Mesodermal cell (in vitro differentiated cells): ENCODE measurements around the gene CRTAP.
"Not testable (repeated sequence)": the region's sequence is repeated elsewhere in the genome, so short reads cannot be mapped to it uniquely, and the experiment has no call there.

Experiments
- H3K27ac ChIP-seq: 2 replicates; pipeline ENCODE4 v1.7.0; 2013; ENCODE audit warnings: mild to moderate bottlenecking, low read depth, low read length, moderate library complexity; ENCODE audit not compliant: severe bottlenecking
- H3K36me3 ChIP-seq: 2 replicates; pipeline ENCODE4 v1.7.1; 2013; ENCODE audit warnings: mild to moderate bottlenecking, low read length, moderate library complexity; ENCODE audit not compliant: control insufficient read depth, insufficient read depth
- H3K4me1 ChIP-seq: one replicate; pipeline ENCODE4 v1.7.1; 2013; ENCODE audit warnings: mild to moderate bottlenecking, low read length; ENCODE audit not compliant: insufficient read depth, control insufficient read depth, poor library complexity, severe bottlenecking
- H3K4me3 ChIP-seq: 2 replicates; pipeline ENCODE4 v1.7.0; 2013; ENCODE audit warnings: low read length, control low read depth, mild to moderate bottlenecking; ENCODE audit not compliant: insufficient read depth, poor library complexity, severe bottlenecking; ENCODE audit errors: extremely low read depth
- H3K9me3 ChIP-seq: 2 replicates; pipeline ENCODE4 v1.7.1; 2013; ENCODE audit warnings: mild to moderate bottlenecking, low read length, moderate library complexity; ENCODE audit not compliant: control insufficient read depth
- WGBS, 2 experiments: methylation state at CpG; one replicate each; pipeline ENCODE4 v1.1.5; 2013; ENCODE audit warnings: missing lambda C conversion rate in 2 of 2; ENCODE audit not compliant: insufficient coverage in 2 of 2; 5-methylcytosine and 5-hydroxymethylcytosine counted together

The CRTAP gene

GRCh38 chr3:33159234-33159633 is 45.4 kb downstream of the CRTAP start:
- WGBS, 2 experiments, result 96 to 100% methylated on average over 1 to 2 of the region's 4 CpGs
- no peak overlapping the region for H3K4me3 ChIP-seq
- no peaks in the 10 kb centered on the region for H3K36me3 ChIP-seq
- H3K27ac ChIP-seq, result no peak overlapping the region
- no peaks in the 10 kb centered on the region for H3K9me3 ChIP-seq
- H3K4me1 ChIP-seq, result no peaks in the 10 kb centered on the region

DNA sequence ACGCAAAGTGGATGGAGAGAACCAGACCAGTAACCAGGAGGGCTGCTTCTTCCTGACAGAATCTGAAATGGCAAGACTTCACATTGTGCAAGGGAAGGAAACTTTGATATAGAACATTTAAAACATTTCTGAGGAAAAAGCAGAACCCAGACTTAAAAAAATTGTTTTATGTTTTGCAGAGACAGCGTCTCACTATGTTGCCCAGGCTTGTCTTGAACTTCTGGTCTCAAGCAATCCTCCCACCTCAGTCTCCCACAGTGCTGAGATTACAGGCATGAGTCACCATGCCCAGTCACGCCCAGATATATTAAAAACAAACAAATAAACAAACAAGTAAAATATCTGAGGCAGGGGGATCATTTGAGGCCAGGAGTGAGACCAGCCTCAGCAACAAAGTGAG is 46.2 kb downstream of the CRTAP start:
- H3K4me3 ChIP-seq, result no peak overlapping the region
- WGBS, 2 experiments, result 90 to 100% methylated on average over 1 of the region's 3 CpGs
- no peaks in the 10 kb centered on the region for H3K9me3 ChIP-seq
- no peaks in the 10 kb centered on the region for H3K36me3 ChIP-seq
- no peak overlapping the region for H3K27ac ChIP-seq
- no peaks in the 10 kb centered on the region for H3K4me1 ChIP-seq

- H3K9me3 ChIP-seq, H3K27ac ChIP-seq, H3K36me3 ChIP-seq, H3K4me1 ChIP-seq, H3K4me3 ChIP-seq: not testable (repeated sequence)
- WGBS, 2 experiments, result 80 to 83% methylated on average over 1 to 2 of the region's 5 CpGs
Observed at GRCh38 chr3:33162621-33163020, 48.8 kb downstream of the CRTAP start.

GRCh38 chr3:33165372-33165771 is 51.6 kb downstream of the CRTAP start:
- Histone ChIP-seq H3K27ac (no peak overlapping the region), H3K4me3 (no peak overlapping the region), H3K36me3 (no peaks in the 10 kb centered on the region), H3K4me1 (no peaks in the 10 kb centered on the region), H3K9me3 (no peaks in the 10 kb centered on the region)
- WGBS, 2 experiments, result no CpG with 5 or more reads among the region's 1 CpG

DNA sequence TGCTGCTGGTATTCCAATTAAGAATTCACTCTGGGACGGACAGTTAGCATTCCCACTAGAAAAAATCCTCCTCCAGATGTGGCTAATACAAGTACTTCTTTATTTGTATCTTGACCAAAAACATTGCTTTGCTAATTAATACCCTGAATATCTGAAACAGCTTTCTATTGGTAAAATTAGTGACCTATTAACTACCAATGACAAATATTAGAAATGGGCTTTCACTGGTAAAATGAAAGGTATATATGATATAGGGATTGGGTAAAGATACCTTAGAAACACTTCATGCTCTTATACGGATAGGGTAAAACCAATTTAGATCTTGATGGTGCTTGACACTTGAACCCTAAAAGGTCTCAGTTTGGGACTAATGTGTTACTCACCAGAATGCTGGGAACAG is 52.3 kb downstream of the CRTAP start:
- Histone ChIP-seq H3K27ac (no peak overlapping the region), H3K4me1 (no peaks in the 10 kb centered on the region), H3K4me3 (no peak overlapping the region), H3K9me3 (no peaks in the 10 kb centered on the region), H3K36me3 (no peaks in the 10 kb centered on the region)
- WGBS, 2 experiments, result 100% methylated on average over 1 of the region's 2 CpGs; no CpG with 5 or more reads in 1 of the 2 experiments

GRCh38 chr3:33167284-33167683 is 53.5 kb downstream of the CRTAP start:
- H3K9me3 ChIP-seq, result no peaks in the 10 kb centered on the region
- H3K4me3 ChIP-seq, result no peak overlapping the region
- WGBS, 2 experiments, result 94% methylated on average over 3 of the region's 3 CpGs; no CpG with 5 or more reads in 1 of the 2 experiments
- H3K4me1 ChIP-seq, result no peaks in the 10 kb centered on the region
- no peak overlapping the region for H3K27ac ChIP-seq
- H3K36me3 ChIP-seq, result no peaks in the 10 kb centered on the region

DNA sequence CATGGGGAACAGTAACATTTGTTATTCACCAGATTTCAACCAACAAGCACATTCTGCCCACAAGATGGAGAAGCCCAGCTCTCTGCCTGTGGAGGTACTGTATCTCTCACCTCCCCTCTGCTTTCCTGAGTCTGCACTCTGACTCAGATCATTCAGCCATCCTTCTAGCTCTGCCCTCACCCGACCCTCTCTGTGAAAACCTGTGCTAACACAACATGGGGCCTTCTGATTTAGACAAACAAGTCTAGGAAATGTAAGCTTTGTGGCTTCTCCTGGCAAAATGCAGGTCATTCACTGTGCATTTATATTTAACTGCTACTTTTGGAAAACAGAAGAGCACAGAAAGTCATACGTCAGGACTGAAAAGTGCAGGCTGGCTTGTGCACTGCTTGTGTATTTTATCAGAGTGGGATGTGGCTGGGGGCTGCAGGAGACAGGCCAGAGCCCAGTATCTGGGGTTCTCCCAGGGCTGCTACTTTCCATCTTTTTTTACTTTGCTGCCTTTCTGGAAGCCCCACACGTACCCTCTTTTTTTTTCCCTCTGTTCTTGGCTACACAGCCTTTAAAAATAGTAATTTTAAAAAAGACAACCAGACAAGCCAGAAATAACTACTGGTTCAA is 54.0 kb downstream of the CRTAP start:
- no peaks in the 10 kb centered on the region for H3K4me1 ChIP-seq
- 69 to 81% methylated on average over 3 of the region's 3 CpGs for WGBS, 2 experiments
- no peak overlapping the region for H3K27ac ChIP-seq
- no peaks in the 10 kb centered on the region for H3K36me3 ChIP-seq
- no peak overlapping the region for H3K4me3 ChIP-seq
- H3K9me3 ChIP-seq, result no peaks in the 10 kb centered on the region

DNA sequence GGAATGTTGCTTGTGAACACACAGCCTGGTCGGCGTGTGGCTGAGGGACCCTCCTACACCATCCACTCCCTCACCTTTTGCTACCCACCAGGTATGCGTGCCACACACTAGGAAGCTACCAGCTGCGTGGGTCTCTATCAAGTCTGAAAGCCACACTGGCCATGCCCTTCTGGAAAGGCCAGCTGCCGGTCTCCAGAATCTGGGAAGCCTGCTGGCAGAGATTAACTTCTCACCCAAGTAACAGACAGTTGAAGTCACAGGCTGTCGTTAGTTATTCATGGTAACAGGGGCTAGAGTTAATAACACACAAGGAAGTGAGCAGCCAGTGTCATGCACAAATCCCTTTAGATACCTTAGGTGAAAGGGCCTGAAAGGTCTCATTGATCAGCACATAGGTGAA is 56.7 kb downstream of the CRTAP start:
- 93 to 100% methylated on average over 3 to 5 of the region's 6 CpGs for WGBS, 2 experiments
- no peak overlapping the region for H3K4me3 ChIP-seq
- no peaks in the 10 kb centered on the region for H3K36me3 ChIP-seq
- no peaks in the 10 kb centered on the region for H3K4me1 ChIP-seq
- no peaks in the 10 kb centered on the region for H3K9me3 ChIP-seq
- H3K27ac ChIP-seq, result no peak overlapping the region

- H3K9me3 ChIP-seq, result no peaks in the 10 kb centered on the region
- H3K4me3 ChIP-seq, result no peak overlapping the region
- H3K27ac ChIP-seq, result no peak overlapping the region
- H3K36me3 ChIP-seq, result no peaks in the 10 kb centered on the region
- WGBS, 2 experiments, result 89 to 100% methylated on average over 2 to 3 of the region's 4 CpGs
- H3K4me1 ChIP-seq, result no peaks in the 10 kb centered on the region
Observed at GRCh38 chr3:33171580-33171979, 57.8 kb downstream of the CRTAP start.

DNA sequence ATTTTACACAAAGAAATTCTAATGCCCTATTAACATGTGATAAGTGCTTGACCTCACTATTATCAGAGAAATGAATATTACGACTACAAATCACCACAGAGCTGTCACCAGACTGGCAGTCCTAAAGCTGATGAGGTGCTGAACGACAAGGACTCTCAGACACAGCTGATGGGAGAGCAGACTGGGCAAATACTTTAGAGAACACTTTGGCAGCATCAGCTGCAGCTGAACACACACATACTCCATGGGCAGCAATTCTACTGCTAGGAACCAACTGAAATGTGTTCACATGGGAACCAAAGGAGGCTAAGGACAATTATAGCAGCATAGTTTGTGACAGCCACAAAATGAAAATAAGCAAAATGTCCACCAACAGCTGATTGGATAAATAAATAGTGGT is 59.3 kb downstream of the CRTAP start:
- Histone ChIP-seq H3K36me3 (no peaks in the 10 kb centered on the region), H3K9me3 (no peaks in the 10 kb centered on the region), H3K4me3 (no peak overlapping the region), H3K27ac (no peak overlapping the region), H3K4me1 (no peaks in the 10 kb centered on the region)
- WGBS, 2 experiments, result 80 to 100% methylated on average over 1 of the region's 2 CpGs

DNA sequence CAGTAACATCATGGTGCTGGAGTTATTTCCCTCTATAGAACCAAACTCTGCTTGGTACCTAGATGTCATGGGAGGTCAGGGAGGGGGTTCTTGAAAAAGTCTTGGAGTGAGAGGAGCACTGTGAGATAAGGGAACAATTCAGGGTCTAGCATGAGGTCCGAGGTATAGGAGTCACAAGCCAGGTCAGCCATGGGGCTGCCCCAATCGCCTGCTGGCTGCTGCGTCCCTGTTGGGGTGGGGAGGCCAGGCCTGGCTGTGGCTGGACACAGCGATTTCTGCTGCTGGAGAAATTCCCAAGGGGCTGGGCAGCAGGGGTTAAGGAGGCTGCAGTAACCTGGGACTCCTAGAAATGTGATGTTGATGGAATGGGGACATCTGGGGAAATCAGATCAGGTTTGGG is 59.9 kb downstream of the CRTAP start:
- no peaks in the 10 kb centered on the region for H3K4me1 ChIP-seq
- H3K9me3 ChIP-seq, result no peaks in the 10 kb centered on the region
- no peak overlapping the region for H3K4me3 ChIP-seq
- no peak overlapping the region for H3K27ac ChIP-seq
- WGBS, 2 experiments, result 91 to 92% methylated on average over 4 of the region's 4 CpGs
- H3K36me3 ChIP-seq, result no peaks in the 10 kb centered on the region
